ENCODE data around the gene KIF1B.

KIF1B gene

DNA sequence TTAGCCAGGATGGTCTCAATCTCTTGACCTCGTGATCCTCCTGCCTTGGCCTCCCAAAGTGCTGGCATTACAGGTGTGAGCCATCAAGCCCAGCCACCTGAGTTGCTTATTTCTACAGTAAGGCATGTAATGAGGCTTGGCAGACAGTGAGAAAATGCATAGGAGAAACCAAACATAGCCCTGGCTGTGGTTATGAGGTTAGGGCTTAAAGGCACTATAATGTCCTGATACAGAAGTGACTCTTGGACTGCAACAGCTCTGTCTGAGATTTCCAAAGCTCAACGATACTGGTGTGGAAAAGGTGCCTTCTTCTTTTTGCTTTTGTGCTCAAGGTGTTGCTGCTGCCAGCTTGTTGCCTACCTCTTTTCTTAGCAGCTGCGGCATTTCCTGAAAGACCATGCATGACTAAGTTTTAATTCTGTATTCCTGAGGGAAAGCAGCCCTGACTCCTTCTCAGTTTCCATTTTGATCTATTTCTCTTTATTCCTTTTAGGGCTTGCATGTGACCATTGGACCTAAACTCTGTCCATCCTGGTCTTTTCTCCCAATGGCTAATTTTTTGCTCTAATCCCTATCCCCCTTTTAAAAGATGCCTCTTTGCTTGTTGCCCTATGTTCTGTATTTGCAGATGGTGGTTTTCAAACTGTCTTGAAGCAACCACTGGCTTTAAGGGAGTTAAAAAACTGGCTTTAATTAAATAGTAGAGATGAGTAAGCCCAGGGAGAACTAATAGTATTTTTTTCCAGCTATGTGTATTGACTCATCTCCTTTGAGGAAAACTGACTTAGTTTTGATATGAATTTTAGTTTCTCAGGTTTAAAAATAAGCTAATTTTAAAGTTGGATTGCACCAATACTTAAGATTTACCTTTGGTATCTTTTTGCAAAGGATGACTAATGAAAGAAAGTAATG lies 70.3 kb downstream of the KIF1B start:
- DNase-seq (ENCODE audit: low read depth) = no peak

DNA sequence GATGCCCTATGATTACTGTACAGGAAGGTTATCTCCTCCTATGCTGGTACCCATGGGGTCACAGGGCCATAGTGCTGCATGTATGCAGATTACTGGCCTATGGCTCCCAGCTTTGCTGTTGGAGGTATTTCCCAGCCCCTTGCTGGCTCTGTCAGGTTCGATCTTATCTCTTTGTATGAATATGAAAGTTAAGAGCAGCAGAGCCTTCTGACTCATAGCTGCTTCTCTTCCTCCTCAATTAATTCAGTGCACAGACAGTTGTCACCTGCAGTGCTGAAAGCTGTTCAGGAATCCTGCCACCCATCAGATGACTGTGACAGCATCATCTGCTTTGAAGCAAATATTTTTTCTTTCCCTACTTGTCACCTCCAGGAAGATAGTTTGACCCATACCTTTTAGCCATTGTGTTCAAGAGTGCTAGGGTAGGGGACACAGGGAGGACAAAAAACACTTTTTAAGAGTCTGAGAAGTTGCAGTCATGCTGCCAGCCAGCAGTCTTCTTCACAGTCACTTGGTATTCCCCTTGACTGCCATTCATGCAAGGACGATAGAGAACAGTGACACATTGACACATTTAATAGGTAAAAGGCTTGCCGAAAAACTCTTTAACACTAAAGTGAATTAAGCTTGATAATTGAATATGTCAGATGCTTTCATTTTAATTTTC lies 73.1 kb downstream of the KIF1B start:
- DNase-seq (ENCODE audit: low read depth) = no peak

DNA sequence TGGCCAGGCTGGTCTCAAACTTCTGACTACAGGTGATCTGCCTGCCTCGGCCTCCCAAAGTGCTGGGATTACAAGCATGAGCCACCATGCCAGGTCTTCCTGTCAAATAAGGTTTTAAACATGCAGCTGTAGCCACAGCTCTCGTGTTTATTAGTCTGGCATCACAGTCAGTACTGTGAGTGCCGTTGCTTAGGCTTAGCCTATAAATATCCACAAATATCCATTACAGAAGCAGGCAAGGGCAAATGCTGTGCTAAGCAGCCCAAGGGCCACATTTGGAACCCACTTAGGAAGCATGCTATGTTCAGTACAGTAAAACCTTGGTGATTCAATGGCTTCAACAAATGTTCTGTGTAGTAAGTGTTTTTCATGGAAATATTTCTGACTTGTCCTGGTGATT lies 75.9 kb downstream of the KIF1B start:
- DNase-seq (ENCODE audit: low read depth) = no peak

DNA sequence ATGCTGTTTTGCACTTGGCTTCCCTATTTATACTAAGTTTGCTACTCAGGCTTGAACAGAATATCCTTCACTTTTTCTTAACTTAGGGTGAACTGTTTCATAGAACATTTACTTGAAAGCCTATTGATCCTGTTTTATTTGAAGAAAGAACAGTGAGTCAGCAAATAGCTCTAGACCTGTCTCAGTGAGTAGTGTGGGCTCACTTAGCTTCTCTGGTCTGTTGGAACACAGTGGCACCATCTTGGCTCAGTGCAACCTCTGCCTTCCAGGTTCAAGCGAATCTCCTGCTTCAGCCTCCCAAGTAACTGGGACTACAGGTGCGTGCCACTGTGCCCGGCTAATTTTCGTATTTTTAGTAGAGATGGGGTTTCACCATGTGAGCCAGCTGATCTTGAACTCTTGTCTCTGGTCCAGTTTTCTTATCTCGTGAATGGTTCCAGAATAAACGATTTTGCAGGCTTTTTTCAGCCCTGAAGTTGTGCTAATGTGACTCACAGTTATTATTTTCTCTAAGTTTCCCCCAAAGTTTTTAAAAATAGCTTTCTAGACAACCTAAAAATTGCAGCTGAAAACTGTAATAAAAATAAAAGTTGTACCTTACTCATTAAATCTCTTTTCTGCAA lies 76.8 kb downstream of the KIF1B start:
- DNase-seq (ENCODE audit: low read depth) = no peak

DNA sequence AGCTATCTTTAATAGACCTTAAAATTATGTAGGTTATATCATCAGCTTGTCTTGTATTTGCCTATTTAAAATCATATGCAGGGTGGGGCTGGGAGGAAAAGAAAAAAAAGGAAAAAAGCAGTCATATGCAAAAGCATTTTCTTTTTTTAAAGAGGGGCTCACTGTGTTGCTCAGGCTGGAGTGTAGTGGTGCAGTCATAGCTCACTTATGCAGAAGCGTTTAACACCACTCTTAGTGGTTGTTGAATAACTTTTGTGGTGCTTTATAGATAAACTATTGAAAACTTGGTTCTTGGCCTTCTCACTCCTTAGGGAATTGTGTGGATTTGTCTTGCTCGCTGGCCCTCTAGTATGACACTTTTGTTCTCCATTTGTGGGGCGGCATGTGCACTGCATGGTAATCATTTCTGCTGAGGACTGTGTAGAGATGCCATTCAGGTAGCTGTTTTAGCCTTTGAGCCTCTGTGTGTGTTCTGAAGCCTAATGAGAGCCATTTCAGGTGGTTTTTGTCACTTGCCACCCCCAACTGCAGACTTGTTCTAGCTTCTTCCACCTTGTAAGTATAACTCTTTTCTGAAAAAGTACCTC lies 77.8 kb downstream of the KIF1B start:
- DNase-seq (ENCODE audit: low read depth) = no peak

DNA sequence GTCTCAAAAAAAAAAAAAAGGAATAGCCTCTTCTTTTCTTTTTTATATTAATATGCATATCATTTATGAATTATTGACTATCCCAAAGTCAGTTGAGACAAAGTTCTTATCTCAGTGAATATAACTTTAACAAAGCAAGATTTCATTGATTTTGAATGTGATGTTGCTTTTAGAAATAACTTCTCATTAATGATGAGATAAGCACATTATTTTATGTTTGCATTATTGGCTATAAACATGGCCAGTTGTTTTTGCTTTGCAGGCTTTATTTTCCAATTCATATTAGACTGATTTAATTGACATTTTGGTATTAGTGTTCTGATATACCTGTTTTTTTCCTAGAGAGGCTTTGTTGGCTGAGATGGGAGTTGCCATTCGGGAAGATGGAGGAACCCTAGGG lies 81.3 kb downstream of the KIF1B start:
- DNase-seq (ENCODE audit: low read depth) = no peak

DNA sequence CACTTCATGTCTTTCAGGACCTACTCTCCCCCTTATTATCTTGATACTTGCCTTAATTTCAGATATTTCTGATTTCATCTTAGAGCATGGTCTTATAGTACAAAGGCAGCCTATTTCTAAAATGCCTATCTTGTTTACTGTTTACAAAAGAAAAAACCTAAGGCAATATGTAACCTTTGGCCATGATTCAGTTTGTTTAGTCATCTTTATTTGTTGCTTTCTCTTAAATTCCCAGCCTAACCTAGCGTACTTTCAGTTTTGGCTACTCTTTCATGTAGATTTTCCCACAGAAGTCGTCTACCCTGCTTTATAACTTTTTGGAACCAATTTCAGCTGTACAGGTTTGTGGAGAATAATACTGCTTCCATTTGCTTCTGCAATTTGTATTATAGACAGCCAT lies 81.8 kb downstream of the KIF1B start:
- DNase-seq (ENCODE audit: low read depth) = no peak

DNA sequence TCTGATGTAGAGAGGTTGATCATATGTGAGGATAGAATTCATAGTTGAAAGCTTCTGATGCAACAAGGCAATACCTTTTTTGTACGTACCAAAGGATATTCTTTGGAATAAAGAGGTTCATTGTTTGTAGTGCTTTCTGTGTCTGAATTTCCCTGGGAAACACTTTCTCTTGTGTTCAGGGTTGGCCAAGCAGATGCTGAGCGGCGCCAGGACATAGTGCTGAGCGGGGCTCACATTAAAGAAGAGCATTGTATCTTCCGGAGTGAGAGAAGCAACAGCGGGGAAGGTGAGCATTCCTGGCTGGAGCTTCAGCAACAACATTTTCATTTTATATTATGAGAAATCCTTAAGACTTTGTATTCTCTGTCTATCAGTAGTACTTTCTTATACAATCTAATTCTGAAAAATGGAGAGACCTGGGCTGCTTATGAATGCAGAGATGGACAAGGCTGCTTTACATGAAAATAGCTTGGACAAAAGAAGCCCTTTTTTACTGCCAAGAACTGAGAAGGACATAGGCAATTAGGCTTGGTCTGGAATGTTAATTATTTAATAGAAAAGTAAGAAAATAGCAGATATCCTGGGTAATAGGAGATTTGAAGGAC lies 85.2 kb downstream of the KIF1B start:
- DNase-seq (ENCODE audit: low read depth) = no peak

DNA sequence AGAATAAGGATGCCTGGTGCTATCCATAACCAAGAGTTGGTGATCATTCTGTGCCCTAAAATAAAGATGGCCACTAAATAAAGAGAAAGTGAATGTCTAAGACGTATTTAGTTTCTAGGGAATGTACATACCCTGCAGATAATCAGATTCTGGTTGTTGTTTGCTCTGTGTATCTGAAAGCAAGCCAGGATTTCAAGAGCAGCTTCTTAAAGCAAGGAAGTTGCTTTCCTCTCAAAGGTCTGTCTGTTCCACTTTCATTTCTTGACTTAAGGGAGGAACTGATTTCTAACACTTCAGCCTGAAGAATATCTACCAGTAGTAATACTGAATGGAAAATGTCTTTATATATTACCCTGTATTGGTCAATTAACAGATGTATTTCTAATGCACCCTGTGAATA lies 88.8 kb downstream of the KIF1B start:
- DNase-seq (ENCODE audit: low read depth) = no peak

DNA sequence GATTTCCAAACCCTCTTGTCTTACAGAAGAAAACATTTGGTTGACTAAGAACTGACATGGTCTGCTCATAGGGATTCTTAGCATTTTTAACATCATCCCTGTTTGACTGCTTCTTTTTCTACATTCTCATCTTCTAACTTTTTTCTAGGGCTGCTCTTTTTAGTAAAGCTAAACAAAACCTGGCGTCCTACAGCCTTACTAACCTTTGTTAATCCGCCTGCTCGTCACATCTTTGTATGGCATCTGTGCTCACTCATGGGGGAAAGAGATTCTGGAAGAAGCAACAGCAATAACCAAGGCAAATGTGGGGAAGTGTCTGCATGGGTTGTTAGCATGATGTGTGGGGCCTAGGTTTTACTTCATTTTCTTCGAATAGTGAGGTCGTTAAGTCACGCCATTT lies 92.0 kb downstream of the KIF1B start:
- no peak for DNase-seq (ENCODE audit: low read depth)

DNA sequence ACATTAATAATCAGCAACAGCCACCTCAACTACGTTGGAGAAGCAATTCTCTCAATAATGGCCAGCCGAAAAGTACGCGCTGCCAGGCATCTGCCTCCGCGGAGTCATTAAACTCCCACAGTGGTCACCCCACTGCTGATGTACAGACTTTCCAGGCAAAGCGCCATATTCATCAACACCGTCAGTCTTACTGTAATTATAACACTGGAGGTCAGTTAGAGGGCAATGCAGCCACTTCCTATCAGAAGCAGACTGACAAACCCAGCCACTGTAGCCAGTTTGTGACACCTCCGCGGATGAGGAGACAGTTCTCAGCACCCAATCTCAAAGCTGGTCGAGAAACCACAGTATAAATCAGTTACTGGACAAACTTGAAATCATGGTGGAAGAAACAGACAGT lies 93.9 kb downstream of the KIF1B start:
- no peak for DNase-seq (ENCODE audit: low read depth)

DNA sequence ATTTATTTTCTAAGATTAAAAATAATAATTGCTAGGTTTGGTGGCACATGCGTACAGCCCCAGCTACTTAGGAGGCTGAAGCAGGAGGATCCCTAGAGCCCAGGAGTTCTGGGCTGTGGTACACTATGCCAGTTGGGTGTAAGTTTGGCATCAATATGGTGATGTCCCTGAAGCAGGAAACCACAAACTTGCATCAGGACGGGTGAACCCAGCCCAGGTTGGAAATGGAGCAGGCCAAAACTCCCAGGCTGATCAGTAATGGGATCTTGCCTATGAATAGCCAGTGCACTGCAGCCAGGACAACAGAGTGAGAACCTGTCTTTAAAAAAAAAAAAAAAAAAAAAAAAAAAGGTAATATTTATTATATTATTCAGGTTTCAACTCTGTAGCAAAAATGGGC lies 96.1 kb downstream of the KIF1B start:
- DNase-seq (ENCODE audit: low read depth) = no peak

DNA sequence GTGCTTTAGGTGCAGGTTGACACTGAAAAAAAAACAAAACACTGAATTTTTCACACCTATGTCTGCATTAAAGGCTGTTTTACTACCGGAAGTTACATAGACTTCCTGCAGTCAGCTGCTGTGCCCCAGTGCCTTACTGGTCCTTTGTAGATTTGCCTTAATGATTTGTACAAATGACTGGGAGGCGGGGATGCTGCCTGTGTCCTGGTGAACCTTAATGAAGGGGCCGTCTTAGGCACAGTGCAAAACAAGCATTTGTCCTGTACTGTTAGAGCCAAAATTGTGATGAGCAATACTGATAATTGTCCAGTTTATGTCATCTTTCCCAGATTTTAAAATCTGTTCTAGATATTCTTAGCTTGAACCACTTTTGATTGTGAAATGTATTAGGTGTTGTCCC lies 97.6 kb downstream of the KIF1B start:
- peak; percentile 8 for DNase-seq (ENCODE audit: low read depth)

DNA sequence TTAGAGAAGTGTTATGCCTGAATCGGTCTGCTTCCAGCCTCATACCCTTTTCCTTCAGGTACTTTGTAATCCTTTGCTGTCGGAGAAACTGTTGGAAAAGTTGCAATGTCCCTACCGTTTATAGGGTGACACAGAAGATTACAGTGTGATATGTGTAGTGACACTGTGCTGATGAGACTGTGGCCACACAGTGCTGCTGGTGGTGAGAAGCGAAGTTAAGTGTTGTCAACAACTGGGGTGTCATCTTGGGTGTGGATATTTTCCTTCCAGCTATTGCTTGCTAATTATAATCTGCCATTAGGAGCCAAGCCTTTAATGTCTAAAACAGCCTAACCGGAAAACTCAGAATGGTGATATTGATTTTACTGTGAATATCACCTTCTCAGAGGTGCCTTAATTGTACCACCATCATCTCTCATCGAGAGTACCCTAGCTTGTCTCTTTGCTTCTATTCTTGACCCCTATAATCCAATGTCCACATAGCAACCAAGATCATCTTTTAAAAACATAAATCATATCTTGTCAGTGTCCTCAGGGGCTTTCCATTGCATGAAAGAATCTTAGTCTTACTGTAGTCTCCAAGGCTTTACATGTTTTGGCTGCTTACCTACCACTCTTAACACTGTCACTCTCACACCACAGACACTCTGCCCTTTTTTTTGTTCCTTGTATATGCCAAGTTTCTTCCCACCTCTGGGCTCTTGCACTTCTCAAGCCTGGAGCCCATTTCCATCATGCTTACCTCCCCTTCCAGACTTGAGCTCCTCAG lies 99.1 kb downstream of the KIF1B start:
- no peak for DNase-seq (ENCODE audit: low read depth)

DNA sequence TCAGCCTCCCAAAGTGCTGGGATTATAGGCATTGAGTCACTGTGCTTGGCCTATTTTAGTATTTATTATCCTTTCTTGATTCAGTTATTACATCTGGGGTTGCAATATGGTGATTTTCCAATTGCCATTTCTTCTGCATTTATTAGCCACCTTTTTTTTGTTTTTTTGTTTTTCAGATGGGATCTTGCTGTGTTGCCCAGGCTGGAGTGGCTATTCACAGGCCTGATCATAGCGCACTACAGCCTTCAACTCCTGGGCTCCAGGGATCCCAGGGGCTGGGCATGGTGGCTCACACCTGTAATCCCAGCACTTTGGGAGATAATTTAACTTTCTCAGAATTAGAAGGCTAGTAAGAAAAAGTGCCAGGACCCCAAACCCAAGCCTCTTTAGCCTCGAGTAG lies 106.4 kb downstream of the KIF1B start:
- no peak for DNase-seq (ENCODE audit: low read depth)

DNA sequence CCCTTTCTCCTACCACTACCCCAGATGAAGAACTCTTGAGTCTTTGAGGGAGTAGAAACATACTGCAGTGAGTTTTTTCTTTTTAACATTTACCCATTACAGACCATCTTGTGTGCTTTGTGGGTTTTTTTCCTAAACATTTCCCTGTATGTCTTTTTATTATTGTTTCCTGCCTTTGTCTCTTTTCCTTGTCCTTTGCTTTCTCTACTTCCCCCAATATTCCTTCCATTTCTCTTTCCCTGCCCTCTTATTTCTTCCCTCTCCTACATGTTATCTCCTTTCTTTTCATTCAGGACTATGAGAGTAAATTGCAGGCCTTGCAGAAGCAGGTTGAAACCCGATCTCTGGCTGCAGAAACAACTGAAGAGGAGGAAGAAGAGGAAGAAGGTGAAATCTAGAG lies 109.4 kb downstream of the KIF1B start:
- DNase-seq (ENCODE audit: low read depth) = no peak

DNA sequence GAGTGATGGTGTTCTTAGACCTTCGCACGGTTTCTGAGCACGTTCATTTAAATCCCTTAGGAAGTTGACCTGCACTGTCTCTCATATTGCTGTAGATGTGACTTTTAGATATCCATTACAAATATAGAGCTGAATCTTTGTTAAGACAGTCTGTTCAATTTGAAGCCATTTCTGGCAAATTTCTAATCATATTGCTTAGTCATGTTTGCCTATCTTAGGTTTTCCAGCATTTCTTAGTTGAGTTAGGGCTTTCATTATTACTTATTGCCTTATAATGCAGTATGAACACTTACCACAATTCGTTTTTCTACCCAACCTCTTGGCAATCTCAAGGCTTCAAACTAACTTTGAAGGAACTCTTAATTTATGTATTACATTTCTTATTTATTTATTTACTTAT lies 110.0 kb downstream of the KIF1B start:
- DNase-seq (ENCODE audit: low read depth) = no peak

DNA sequence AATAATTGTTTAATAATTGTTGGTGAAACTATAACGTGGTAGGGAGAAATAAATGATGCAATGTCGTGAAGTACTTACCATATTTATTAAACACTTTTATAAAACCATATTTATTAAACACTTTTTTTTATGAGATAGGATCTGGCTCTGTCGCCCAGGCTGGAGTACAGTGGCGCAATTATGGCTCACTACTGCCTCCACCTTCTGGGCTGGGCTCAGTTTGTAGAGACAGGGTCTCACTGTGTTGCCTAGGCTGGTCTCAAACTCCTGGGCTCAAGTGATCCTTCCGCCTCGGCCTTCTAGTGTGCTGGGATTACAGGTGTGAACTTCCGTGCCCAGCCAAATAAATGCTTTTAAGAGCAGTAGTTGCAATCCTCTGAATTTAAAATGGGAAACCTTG lies 112.5 kb downstream of the KIF1B start:
- no peak for DNase-seq (ENCODE audit: low read depth)

DNA sequence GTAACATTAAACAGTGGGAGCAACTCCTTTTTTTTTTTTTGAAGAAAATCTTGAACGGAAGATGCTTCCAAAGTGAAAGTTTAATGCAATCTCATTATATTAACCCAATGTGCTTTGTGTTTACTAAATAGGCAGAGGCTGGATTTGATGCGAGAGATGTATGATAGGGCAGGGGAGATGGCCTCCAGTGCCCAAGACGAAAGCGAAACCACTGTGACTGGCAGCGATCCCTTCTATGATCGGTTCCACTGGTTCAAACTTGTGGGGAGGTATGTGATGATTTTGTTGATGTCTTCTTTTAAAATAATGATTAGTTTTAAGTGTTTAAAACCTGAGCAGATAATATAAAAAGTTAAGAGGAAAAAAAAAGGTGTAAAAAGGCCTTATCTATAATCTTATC lies 114.3 kb downstream of the KIF1B start:
- DNase-seq (ENCODE audit: low read depth) = no peak

DNA sequence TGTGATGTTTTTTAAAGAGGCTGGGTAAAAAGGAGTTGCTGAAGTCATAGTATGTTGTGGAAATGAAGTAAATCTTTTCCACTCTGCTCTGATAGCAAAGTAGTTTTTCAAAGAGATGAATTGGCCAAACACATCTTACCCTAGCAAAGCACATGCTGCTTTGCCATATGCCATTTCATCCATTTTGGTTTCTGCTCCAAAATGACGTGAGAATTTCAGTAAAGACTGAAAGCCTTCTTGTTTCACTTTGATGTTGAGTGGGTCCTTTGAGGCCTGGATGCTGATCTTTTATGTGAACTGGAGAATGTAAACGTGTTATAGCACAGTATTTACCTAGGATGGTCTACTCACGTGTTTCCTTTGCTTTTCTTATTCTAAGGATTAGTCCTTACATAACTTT lies 115.2 kb downstream of the KIF1B start:
- no peak for DNase-seq (ENCODE audit: low read depth)

DNA sequence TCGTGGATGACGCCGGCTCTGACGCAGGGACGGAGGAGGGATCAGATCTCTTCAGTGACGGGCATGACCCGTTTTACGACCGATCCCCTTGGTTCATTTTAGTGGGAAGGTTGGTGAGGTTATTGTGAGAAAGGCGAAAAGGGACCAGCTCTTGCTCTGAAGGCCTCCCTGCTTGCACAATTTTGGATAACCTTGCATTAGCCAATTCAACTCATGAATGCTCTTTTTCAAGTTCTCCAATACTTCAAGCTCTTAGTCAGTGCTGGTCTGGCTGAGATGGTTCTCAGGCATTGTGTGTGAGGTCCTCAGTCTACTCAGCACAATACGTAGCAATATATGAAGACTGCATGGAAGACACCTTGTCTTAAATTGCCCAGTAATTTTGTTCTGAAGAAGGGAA lies 115.9 kb downstream of the KIF1B start:
- no peak for DNase-seq (ENCODE audit: low read depth)
